OCI-LY3 (cell line): ENCODE data around the gene SMAD5.

Source experiments
- EZH2phosphoT487 ChIP-seq: fragments of 200-600 bp; shearing (Covaris generic); IDR thresholded peaks from 2 replicates; pipeline ENCODE4 v1.6.1; 2018; ENCODE audit warnings: antibody characterized with exemption, mixed run types, low read depth
- TF ChIP-seq, protein P1 (sequence below): fragments of 200-600, 300-600 bp; sonication (generic); IDR thresholded peaks from 2 replicates; pipeline ENCODE4 v1.5.1; 2014; ENCODE audit warnings: antibody characterized with exemption, low read length, low read depth

DNA sequence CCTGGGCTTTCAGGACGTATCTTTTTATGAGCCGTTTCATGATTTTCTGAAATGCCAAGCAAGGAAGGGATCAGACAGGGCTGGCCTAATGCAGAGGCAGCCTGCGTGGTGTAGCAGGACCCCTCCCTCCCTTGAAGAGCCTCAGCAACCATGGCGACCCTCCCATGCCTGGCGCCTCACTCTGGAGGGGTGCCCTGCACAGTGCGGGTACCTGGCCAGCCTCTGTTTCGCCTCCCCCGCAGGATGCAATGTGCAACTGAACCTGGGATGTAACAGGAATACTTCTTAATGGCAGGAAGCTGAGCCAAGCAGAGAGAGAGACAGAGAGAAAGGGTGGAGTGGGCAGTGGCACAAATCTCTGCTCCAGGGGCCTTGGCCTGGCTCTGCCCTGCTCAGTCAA lies 83.6 kb downstream of the SMAD5 start:
- TF ChIP-seq, protein P1, sequence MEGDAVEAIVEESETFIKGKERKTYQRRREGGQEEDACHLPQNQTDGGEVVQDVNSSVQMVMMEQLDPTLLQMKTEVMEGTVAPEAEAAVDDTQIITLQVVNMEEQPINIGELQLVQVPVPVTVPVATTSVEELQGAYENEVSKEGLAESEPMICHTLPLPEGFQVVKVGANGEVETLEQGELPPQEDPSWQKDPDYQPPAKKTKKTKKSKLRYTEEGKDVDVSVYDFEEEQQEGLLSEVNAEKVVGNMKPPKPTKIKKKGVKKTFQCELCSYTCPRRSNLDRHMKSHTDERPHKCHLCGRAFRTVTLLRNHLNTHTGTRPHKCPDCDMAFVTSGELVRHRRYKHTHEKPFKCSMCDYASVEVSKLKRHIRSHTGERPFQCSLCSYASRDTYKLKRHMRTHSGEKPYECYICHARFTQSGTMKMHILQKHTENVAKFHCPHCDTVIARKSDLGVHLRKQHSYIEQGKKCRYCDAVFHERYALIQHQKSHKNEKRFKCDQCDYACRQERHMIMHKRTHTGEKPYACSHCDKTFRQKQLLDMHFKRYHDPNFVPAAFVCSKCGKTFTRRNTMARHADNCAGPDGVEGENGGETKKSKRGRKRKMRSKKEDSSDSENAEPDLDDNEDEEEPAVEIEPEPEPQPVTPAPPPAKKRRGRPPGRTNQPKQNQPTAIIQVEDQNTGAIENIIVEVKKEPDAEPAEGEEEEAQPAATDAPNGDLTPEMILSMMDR: no peak
- TF ChIP-seq EZH2phosphoT487: no peak
